Gastrocnemius medialis (tissue), 4 donors: Measurements from ENCODE around the gene MS4A2. TPM values are rescaled to one million over a fixed set of nuclear protein-coding genes. Genes with fewer than 3 reads are reported as not detected.
"Not testable (repeated sequence)": the region's sequence is repeated elsewhere in the genome, so short reads cannot be mapped to it uniquely, and the experiment has no call there.

ENCODE experiments used
- ATAC-seq, 2 donors: fragments of 150-250 bp; one replicate each; pipeline ENCODE4 v1.9.1; 2016
- DNase-seq, 2 donors: peaks; one replicate each; pipeline ENCODE4 v3.0.0-alpha.2; 2019
- H3K27ac ChIP-seq, 4 donors: fragments of 200-600 bp; sonication (generic); 1 replicate in 1 of 4; 2 replicates in 3 of 4; pipeline ENCODE4 v1.5.1; 2016 to 2018; ENCODE audit warnings: mild to moderate bottlenecking in 2 of 4, moderate library complexity in 1 of 4
- H3K27me3 ChIP-seq, 3 donors: fragments of 200-600 bp; sonication (generic) in 2 of 3; 1 replicate in 1 of 3; 2 replicates in 2 of 3; pipeline versions ENCODE4 v1.5.1 to v1.6.0; 2016 to 2019; ENCODE audit warnings: mild to moderate bottlenecking in 1 of 3, moderate library complexity in 1 of 3
- H3K36me3 ChIP-seq, 2 donors: fragments of 200-600 bp; sonication (generic) in 1 of 2; one replicate each; pipeline ENCODE4 v1.5.1; 2017 to 2018
- H3K4me1 ChIP-seq, 2 donors: fragments of 200-600 bp; sonication (generic) in 1 of 2; one replicate each; pipeline ENCODE4 v1.5.1; 2016 to 2017; ENCODE audit warnings: mild to moderate bottlenecking in 2 of 2
- H3K4me3 ChIP-seq, 4 donors: fragments of 200-600 bp; sonication (generic) in 3 of 4; 1 replicate in 1 of 4; 2 replicates in 3 of 4; pipeline ENCODE4 v1.5.1; 2016 to 2019; ENCODE audit warnings: mild to moderate bottlenecking in 2 of 4
- H3K9me3 ChIP-seq, 3 donors: fragments of 200-600 bp; sonication (generic) in 2 of 3; 1 replicate in 1 of 3; 2 replicates in 2 of 3; pipeline ENCODE4 v1.5.1; 2016 to 2019
- CTCF ChIP-seq, 5 experiments: fragments of 450-650 bp in 3 of 5; fragments of 200-600 bp in 2 of 5; sonication (generic) in 2 of 5; IDR thresholded peaks in 4 of 5; conservative IDR thresholded peaks in 1 of 5; 1 replicate in 4 of 5; 2 replicates in 1 of 5; pipeline ENCODE4 v1.5.1; 2016 to 2019; ENCODE audit warnings: antibody characterized with exemption in 5 of 5, mild to moderate bottlenecking in 3 of 5, moderate library complexity in 3 of 5
- POLR2A ChIP-seq, 2 donors: fragments of 450-650 bp; IDR thresholded peaks; one replicate each; pipeline ENCODE4 v1.6.1; 2017; ENCODE audit warnings: antibody characterized with exemption in 2 of 2, mild to moderate bottlenecking in 2 of 2, moderate library complexity in 2 of 2
- in situ Hi-C, 4 donors: fragments of 200-750 bp; cut with MboI; loops; one replicate each; pipeline versions ENCODE4 v1.15.0 to v1.8.0; 2017; ENCODE audit warnings: low sequenced_read_pairs in 4 of 4
- intact Hi-C: fragments of 100-400 bp; cut with DNase I; formaldehyde crosslinking; loops from one replicate; pipeline ENCODE4 v1.15.1; 2023; ENCODE audit warnings: low total_unique reads
- total RNA-seq, 4 donors: library from RNA; depleted of rRNA; stranded (reverse); fragments of >200 nt; gene quantifications; one replicate each; pipeline versions ENCODE4 v1.1.0 to v1.2.3, GENCODE V29; 2016

The MS4A2 gene
- total RNA-seq, 4 donors from 2014 or later, result 0.39 TPM; not detected in 3

- Histone ChIP-seq H3K27me3 (no peaks in the 10 kb centered on the region), H3K27ac (no peak overlapping the region), H3K4me3 (no peak overlapping the region), H3K4me1 (no peaks in the 10 kb centered on the region), H3K36me3 (no peaks in the 10 kb centered on the region), H3K9me3 (no peaks in the 10 kb centered on the region)
- no peak for ATAC-seq
- TF ChIP-seq POLR2A (IDR thresholded peaks at IDR 0.05), result no peak
- no peak for TF ChIP-seq CTCF (IDR thresholded peaks at IDR 0.05 in 4 of 5, conservative IDR thresholded peaks at IDR 0.05 in 1 of 5)
- no peak for DNase-seq
- intact Hi-C loops, result no loop called here
- in situ Hi-C loops, result no loop called here
Measured at GRCh38 chr11:60127311-60127811, 38.9 kb downstream of the MS4A2 start.

DNA sequence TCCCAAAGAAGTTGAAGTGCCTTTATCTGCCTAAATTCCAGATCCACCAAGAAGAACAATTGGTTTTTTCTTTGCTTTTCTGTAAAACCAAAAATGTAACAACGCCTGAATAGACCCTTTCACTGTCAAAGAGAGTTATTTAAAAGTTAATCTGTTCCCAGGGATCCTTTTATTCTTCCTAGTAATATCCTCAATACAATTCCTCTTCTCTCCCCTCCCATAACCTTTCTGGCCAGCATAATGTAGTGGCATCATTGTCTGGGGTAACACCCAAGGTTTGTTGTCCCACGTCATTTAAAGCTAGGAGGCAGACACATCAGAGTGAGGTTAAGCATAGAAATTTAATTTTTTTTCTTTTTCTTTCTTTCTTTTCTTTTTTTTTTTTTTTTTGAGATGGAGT lies 39.9 kb downstream of the MS4A2 start:
- intact Hi-C loops, result no loop called here
- in situ Hi-C loops, result no loop called here
- no peaks in the 10 kb centered on the region for H3K4me1 ChIP-seq
- no peaks in the 10 kb centered on the region for H3K9me3 ChIP-seq
- DNase-seq, result no peak
- no peaks in the 10 kb centered on the region for H3K36me3 ChIP-seq
- H3K4me3 ChIP-seq, result no peak overlapping the region
- no peak for ATAC-seq
- no peaks in the 10 kb centered on the region for H3K27me3 ChIP-seq
- TF ChIP-seq POLR2A (IDR thresholded peaks at IDR 0.05), result no peak
- no peak for TF ChIP-seq CTCF (IDR thresholded peaks at IDR 0.05 in 4 of 5, conservative IDR thresholded peaks at IDR 0.05 in 1 of 5)
- H3K27ac ChIP-seq, result no peak overlapping the region

GRCh38 chr11:60128866-60129265 lies 40.4 kb downstream of the MS4A2 start:
- H3K4me1 ChIP-seq, ATAC-seq, intact Hi-C loops: not testable (repeated sequence)

DNA sequence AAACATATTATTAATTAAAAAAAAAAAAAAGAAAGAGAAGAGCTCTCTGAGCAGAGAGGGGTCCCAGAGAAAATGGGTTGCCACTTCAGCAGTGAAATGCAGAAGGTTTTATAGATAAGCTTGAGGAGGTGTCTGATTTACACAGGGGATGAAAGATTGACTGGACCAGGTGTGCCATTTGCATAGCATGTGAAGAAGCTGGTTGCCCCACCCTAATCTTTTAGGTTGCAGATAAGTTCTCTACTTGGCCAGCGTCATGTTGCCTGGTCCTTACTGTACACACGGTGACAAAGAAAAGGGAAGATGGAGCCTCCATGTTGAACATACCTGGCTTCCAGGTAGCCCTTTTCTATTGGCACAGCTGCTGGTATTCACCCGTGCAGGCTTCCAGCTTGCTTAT lies 41.4 kb downstream of the MS4A2 start:
- Histone ChIP-seq H3K27ac (no peak overlapping the region), H3K4me1 (no peaks in the 10 kb centered on the region), H3K9me3 (no peaks in the 10 kb centered on the region), H3K4me3 (no peak overlapping the region), H3K36me3 (no peaks in the 10 kb centered on the region), H3K27me3 (no peaks in the 10 kb centered on the region)
- ATAC-seq, result no peak
- in situ Hi-C loops, result no loop called here
- TF ChIP-seq CTCF (IDR thresholded peaks at IDR 0.05 in 4 of 5, conservative IDR thresholded peaks at IDR 0.05 in 1 of 5) (no peak), POLR2A (IDR thresholded peaks at IDR 0.05) (no peak)
- intact Hi-C loops, result no loop called here
- DNase-seq, result no peak

More at GRCh38 chr11:60128866-60129265, 40.4 kb downstream of the MS4A2 start:
- H3K36me3 ChIP-seq, in situ Hi-C loops, DNase-seq, H3K27ac ChIP-seq, H3K9me3 ChIP-seq, H3K4me3 ChIP-seq, H3K27me3 ChIP-seq: not testable (repeated sequence)

GRCh38 chr11:60130496-60130895 lies 42.0 kb downstream of the MS4A2 start:
- DNase-seq (no peak), ATAC-seq (no peak)
- Histone ChIP-seq H3K36me3 (no peaks in the 10 kb centered on the region), H3K27ac (no peak overlapping the region), H3K4me3 (no peak overlapping the region), H3K9me3 (no peaks in the 10 kb centered on the region), H3K4me1 (no peaks in the 10 kb centered on the region), H3K27me3 (no peaks in the 10 kb centered on the region)
- in situ Hi-C loops, result no loop called here
- intact Hi-C loops, result no loop called here
- TF ChIP-seq POLR2A (IDR thresholded peaks at IDR 0.05) (no peak), CTCF (IDR thresholded peaks at IDR 0.05 in 4 of 5, conservative IDR thresholded peaks at IDR 0.05 in 1 of 5) (no peak)
